MM.1S (cell line): Measurements from ENCODE around the gene UPK1A.

Experiments used
- DNase-seq: peaks from one replicate; pipeline ENCODE4 v3.0.0-alpha.2; 2015
- H2AFZ ChIP-seq: fragments of 300-600 bp; sonication (generic); 2 replicates; pipeline ENCODE4 v1.6.0; 2016; ENCODE audit warnings: antibody characterized with exemption, low read length
- H3F3A ChIP-seq: fragments of 300-600 bp; sonication (generic); 2 replicates; pipeline ENCODE4 v1.6.1; 2016; ENCODE audit warnings: mild to moderate bottlenecking, antibody characterized with exemption, low read length, moderate library complexity, mixed read lengths; ENCODE audit not compliant: insufficient read depth
- H3K27ac ChIP-seq: fragments of 300-600 bp; sonication (generic); 2 replicates; pipeline ENCODE4 v1.5.1; 2016; ENCODE audit warnings: mild to moderate bottlenecking, low read length
- H3K27me3 ChIP-seq: fragments of 300-600 bp; sonication (generic); replicated peaks from 2 replicates; pipeline ENCODE4 v1.6.0; 2016; ENCODE audit warnings: low read length; ENCODE audit not compliant: insufficient read depth
- H3K36me3 ChIP-seq: fragments of 300-600 bp; sonication (generic); replicated peaks from 2 replicates; pipeline ENCODE4 v1.6.1; 2016; ENCODE audit warnings: mild to moderate bottlenecking, low read length, mixed read lengths; ENCODE audit not compliant: insufficient read depth
- H3K4me1 ChIP-seq: fragments of 300-600 bp; sonication (generic); 2 replicates; pipeline ENCODE4 v1.6.1; 2016; ENCODE audit warnings: low read length, mixed read lengths
- H3K4me2 ChIP-seq: fragments of 300-600 bp; sonication (generic); 2 replicates; pipeline ENCODE4 v1.6.0; 2016; ENCODE audit warnings: low read depth, low read length
- H3K4me3 ChIP-seq: fragments of 300-600 bp; sonication (generic); 2 replicates; pipeline ENCODE4 v1.5.1; 2016; ENCODE audit warnings: low read length, mixed read lengths
- H3K79me2 ChIP-seq: fragments of 300-600 bp; sonication (generic); 2 replicates; pipeline ENCODE4 v1.6.1; 2016; ENCODE audit warnings: mixed run types, low read length, mixed read lengths
- H3K9ac ChIP-seq: fragments of 300-600 bp; sonication (generic); 2 replicates; pipeline ENCODE4 v1.6.1; 2016; ENCODE audit warnings: low read length, mixed read lengths
- H3K9me2 ChIP-seq: fragments of 300-600 bp; sonication (generic); replicated peaks from 2 replicates; pipeline ENCODE4 v1.6.1; 2016; ENCODE audit warnings: mild to moderate bottlenecking, low read length, mixed read lengths; ENCODE audit not compliant: insufficient read depth
- H3K9me3 ChIP-seq: fragments of 300-600 bp; sonication (generic); replicated peaks from 2 replicates; pipeline ENCODE4 v1.6.1; 2016; ENCODE audit warnings: mild to moderate bottlenecking, low read length, mixed read lengths; ENCODE audit not compliant: insufficient read depth
- H4K20me1 ChIP-seq: fragments of 300-600 bp; sonication (generic); 2 replicates; pipeline ENCODE4 v1.6.1; 2016; ENCODE audit warnings: mild to moderate bottlenecking, low read length, moderate library complexity, mixed read lengths; ENCODE audit not compliant: insufficient read depth
- EZH2 ChIP-seq: fragments of 300-600 bp; sonication (generic); optimal IDR thresholded peaks from 2 replicates; pipeline ENCODE3; 2017; ENCODE audit warnings: low read depth, mild to moderate bottlenecking, antibody characterized with exemption, low read length, mixed read lengths
- EZH2phosphoT487 ChIP-seq: fragments of 300-600 bp; sonication (generic); IDR thresholded peaks from 2 replicates; pipeline ENCODE4 v1.6.1; 2018; ENCODE audit warnings: antibody characterized with exemption, low read length
- TF ChIP-seq, protein P1 (sequence below): fragments of 300-600 bp; sonication (generic); IDR thresholded peaks from 2 replicates; pipeline ENCODE4 v1.5.1; 2016; ENCODE audit warnings: antibody characterized with exemption, low read length, mixed read lengths

The UPK1A gene

DNA sequence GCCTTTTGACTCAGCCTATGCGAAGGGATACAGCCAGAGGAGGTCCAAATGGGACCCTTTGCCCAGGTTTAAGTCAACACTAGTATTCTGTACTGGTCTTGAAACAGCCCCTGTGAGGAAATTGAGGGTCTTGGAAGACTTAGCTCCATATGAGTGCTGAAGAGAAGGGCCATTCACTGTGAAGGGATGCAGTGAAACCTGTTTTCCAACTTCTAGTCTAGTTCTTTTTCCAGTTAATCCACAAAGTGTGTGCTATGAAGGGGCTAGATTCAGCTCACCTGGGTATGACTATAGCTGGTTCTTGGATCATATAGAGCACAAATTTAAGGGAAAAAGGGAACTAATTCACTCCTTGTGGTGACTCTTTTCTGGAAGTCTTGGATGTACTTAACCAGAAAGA lies 42.1 kb downstream of the UPK1A start:
- no peak overlapping the region for H3K4me3 ChIP-seq
- H3K27ac ChIP-seq, result no peak overlapping the region
- no peaks in the 10 kb centered on the region for H3K36me3 ChIP-seq
- no peak overlapping the region for H2AFZ ChIP-seq
- H3F3A ChIP-seq, result no peaks in the 10 kb centered on the region
- no peaks in the 10 kb centered on the region for H3K9me2 ChIP-seq
- H3K9me3 ChIP-seq, result no peaks in the 10 kb centered on the region
- H3K4me1 ChIP-seq, result peaks cover 5% of the 10 kb centered on the region; the same call in 1 of the 2 replicates
- DNase-seq, result no peak
- H3K9ac ChIP-seq, result no peak overlapping the region
- H4K20me1 ChIP-seq, result no peaks in the 10 kb centered on the region
- no peaks in the 10 kb centered on the region for H3K79me2 ChIP-seq
- H3K27me3 ChIP-seq, result peaks cover 53% of the 10 kb centered on the region
- TF ChIP-seq EZH2 (no peak), EZH2phosphoT487 (no peak)
- TF ChIP-seq, protein P1, sequence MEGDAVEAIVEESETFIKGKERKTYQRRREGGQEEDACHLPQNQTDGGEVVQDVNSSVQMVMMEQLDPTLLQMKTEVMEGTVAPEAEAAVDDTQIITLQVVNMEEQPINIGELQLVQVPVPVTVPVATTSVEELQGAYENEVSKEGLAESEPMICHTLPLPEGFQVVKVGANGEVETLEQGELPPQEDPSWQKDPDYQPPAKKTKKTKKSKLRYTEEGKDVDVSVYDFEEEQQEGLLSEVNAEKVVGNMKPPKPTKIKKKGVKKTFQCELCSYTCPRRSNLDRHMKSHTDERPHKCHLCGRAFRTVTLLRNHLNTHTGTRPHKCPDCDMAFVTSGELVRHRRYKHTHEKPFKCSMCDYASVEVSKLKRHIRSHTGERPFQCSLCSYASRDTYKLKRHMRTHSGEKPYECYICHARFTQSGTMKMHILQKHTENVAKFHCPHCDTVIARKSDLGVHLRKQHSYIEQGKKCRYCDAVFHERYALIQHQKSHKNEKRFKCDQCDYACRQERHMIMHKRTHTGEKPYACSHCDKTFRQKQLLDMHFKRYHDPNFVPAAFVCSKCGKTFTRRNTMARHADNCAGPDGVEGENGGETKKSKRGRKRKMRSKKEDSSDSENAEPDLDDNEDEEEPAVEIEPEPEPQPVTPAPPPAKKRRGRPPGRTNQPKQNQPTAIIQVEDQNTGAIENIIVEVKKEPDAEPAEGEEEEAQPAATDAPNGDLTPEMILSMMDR, result no peak
- no peak overlapping the region for H3K4me2 ChIP-seq

DNA sequence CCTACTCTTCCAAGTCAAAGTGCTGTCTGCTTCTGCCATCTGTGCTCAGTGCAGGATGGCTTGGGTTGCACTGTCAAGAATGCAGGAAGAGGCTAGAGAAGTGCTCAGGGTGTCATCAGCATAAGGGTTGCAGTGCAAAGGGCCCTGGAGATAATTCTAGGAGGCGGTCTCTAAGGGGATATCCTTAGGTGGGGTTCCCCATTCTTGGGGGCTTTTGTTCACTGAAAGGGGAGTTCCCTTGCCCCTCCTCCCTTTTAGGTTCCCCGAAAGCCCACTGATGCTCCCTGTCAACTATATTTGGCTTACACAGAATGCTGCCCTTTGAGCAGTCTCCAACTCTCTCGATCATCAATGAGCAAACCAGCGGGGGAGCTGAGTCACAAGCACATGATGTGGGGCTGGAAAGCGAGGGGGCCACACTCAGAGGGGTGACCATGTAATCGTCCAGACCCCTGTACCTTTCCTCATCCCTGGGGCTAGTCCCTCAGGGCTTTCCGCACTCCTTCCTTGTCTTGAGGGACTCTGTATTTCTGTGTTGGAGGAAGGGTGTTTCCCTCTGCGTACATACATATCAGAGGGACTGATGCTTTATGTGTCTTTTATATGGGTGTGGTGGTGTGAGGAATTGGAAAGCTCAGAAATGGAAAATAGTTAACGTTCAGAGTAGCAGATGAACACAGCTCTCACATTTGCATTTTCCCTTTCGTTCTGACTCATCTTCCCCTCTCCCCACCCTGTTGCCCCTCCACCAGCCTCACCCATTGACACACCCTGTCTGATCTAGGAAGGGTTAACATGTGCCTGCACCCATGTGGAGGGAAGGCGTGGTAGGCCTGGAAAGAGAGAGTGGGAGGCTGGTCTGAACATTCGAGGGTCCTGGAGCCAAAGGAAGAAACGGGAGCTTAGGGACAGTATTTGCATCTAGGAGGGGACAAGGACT lies 44.7 kb downstream of the UPK1A start:
- H2AFZ ChIP-seq, result no peak overlapping the region
- DNase-seq, result no peak
- H3K9me2 ChIP-seq, result no peaks in the 10 kb centered on the region
- no peak overlapping the region for H3K27ac ChIP-seq
- H3K9me3 ChIP-seq, result no peaks in the 10 kb centered on the region
- no peak overlapping the region for H3K4me3 ChIP-seq
- no peak overlapping the region for H3K9ac ChIP-seq
- TF ChIP-seq EZH2 (no peak), EZH2phosphoT487 (no peak)
- TF ChIP-seq, protein P1, result no peak
- peaks cover 59% of the 10 kb centered on the region for H3K27me3 ChIP-seq
- peaks cover under 1% of the 10 kb centered on the region; the same call in 1 of the 2 replicates for H3F3A ChIP-seq
- H3K4me1 ChIP-seq, result peaks cover 9% of the 10 kb centered on the region
- H3K79me2 ChIP-seq, result no peaks in the 10 kb centered on the region
- H3K4me2 ChIP-seq, result no peak overlapping the region
- no peaks in the 10 kb centered on the region for H3K36me3 ChIP-seq
- no peaks in the 10 kb centered on the region for H4K20me1 ChIP-seq

DNA sequence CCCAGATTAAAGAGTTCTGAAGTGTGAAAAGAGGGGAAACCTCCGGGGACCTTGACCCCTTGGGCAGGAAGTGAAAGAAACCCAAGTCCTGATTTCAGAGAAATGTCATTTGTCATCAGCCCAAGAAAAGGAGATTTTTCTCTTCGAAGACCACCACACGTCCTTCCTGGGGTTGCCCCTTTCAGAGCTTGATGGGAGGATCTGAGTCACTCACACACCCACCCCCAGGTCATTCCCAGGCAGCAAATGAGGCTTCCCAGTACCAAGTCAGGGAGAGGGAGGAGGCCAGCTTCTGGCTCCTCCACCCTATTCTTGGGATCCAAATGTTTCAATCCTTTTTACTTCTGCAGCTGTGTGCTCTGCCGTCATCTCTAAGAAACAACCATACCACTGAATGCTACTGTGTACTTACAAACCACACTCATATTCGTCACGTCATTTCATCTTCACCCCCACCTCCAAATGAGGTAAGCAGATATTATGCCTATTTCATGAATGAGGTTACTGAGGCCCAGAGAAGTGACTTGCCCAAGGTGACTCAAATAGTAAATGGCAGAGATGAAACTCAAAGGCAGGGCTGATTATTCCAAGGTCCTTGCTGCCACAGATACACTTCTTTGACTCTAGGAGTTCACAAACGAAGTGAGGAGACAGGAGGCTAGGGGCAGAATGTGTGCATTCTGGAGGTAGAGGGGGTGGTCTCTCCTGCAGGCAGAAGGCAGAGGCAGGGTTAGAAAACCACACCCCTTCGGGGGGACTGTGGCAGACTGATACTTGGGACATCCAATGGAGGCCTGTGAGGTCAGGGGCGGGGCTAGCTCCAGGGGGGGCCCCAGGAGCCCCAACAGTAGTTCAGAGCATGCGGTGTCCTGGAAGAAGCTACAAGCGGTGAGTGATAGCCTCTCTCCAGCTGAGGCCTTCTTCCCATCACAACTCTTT lies 46.5 kb downstream of the UPK1A start:
- no peak for DNase-seq
- H3K36me3 ChIP-seq, result no peaks in the 10 kb centered on the region
- H3F3A ChIP-seq, result peaks cover 7% of the 10 kb centered on the region; the same call in 1 of the 2 replicates
- no peaks in the 10 kb centered on the region for H4K20me1 ChIP-seq
- peaks cover 11% of the 10 kb centered on the region for H3K4me1 ChIP-seq
- no peak overlapping the region for H3K4me2 ChIP-seq
- no peak for TF ChIP-seq EZH2phosphoT487
- TF ChIP-seq, protein P1, result no peak
- H3K4me3 ChIP-seq, result no peak overlapping the region
- H3K9me3 ChIP-seq, result no peaks in the 10 kb centered on the region
- H3K27me3 ChIP-seq, result peaks cover 50% of the 10 kb centered on the region
- no peak overlapping the region for H2AFZ ChIP-seq
- no peak overlapping the region for H3K9ac ChIP-seq
- H3K79me2 ChIP-seq, result no peaks in the 10 kb centered on the region
- H3K27ac ChIP-seq, result no peak overlapping the region
- H3K9me2 ChIP-seq, result no peaks in the 10 kb centered on the region
